Measurements from ENCODE around the gene SLMAP. TPM values are rescaled to one million over a fixed set of nuclear protein-coding genes. Genes with fewer than 3 reads are reported as not detected.

The SLMAP gene, protein sequence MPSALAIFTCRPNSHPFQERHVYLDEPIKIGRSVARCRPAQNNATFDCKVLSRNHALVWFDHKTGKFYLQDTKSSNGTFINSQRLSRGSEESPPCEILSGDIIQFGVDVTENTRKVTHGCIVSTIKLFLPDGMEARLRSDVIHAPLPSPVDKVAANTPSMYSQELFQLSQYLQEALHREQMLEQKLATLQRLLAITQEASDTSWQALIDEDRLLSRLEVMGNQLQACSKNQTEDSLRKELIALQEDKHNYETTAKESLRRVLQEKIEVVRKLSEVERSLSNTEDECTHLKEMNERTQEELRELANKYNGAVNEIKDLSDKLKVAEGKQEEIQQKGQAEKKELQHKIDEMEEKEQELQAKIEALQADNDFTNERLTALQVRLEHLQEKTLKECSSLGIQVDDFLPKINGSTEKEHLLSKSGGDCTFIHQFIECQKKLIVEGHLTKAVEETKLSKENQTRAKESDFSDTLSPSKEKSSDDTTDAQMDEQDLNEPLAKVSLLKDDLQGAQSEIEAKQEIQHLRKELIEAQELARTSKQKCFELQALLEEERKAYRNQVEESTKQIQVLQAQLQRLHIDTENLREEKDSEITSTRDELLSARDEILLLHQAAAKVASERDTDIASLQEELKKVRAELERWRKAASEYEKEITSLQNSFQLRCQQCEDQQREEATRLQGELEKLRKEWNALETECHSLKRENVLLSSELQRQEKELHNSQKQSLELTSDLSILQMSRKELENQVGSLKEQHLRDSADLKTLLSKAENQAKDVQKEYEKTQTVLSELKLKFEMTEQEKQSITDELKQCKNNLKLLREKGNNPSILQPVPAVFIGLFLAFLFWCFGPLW
- 29.3 and 46.6 TPM in 2 replicates for total RNA-seq (2012; rRNA removed)

GRCh38 chr3:57755741-57756527, at the start of gene SLMAP:
SLMAP (plus strand) TSS chr3:57756309; CDS start chr3:57757652, 1,343 bp downstream.
- Histone ChIP-seq H3K4me1 (ENCODE audit: control insufficient read depth, insufficient read depth, low read length) (peaks cover 31% of the 10 kb centered on the region), H3K36me3 (ENCODE audit: insufficient read depth, low read length) (peaks cover 10% of the 10 kb centered on the region), H3K27me3 (ENCODE audit: control insufficient read depth, insufficient read depth, low read length) (no peaks in the 10 kb centered on the region), H3K9me3 (replicated peaks; ENCODE audit: low read length) (no peaks in the 10 kb centered on the region), H3K4me2 (ENCODE audit: low read length) (peak within 1 kb of the TSS; percentile 90), H3K4me3 (ENCODE audit: low read length) (peak within 1 kb of the TSS; percentile 87), H3K9ac (ENCODE audit: low read depth, low read length) (peak within 1 kb of the TSS; percentile 87)

DNA sequence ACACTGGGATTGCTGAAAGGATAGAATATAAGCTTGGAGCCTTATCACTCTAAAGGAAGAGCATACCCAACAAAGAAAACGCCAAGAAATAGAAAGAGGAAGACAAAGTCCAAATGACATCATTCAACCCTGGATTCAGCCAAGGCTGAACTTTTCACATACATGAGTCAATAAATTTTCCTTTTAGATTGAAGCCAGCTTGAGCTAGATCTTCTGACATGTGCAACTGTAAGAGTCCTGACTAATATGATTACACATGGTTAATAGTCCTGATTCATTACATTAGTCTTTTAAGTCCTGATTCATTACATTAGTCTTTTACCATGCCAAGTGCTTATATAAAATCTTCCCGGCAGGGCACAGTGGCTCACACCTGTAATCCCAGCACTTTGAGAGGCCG, 49.6 kb upstream of the SLMAP start:
- Histone ChIP-seq H3K36me3 (ENCODE audit: insufficient read depth, low read length) (no peaks in the 10 kb centered on the region), H3K27me3 (ENCODE audit: control insufficient read depth, insufficient read depth, low read length) (no peaks in the 10 kb centered on the region), H3K4me3 (ENCODE audit: low read length) (no peak overlapping the region), H3K4me1 (ENCODE audit: control insufficient read depth, insufficient read depth, low read length) (peaks cover 10% of the 10 kb centered on the region), H3K9ac (ENCODE audit: low read depth, low read length) (no peak overlapping the region), H3K9me3 (replicated peaks; ENCODE audit: low read length) (no peaks in the 10 kb centered on the region), H3K4me2 (ENCODE audit: low read length) (no peak overlapping the region)

DNA sequence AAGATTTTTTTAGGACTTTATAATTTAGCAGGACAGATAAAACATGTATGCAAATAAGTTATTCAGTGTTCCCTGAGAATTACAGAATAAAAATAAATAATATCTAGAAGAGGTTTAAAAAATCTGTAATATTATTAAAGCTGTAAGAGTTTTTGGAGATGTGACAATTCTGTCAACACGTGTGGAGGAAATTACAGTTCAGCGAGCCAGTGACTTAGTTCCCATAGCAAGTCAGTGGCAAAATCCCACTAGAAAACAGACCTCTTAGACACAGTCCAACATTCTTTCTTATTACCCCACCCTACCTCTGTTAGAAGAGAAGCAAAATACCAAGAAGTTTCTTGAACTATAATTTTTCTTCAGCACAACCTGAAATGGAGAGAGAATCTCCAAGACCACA, 47.1 kb upstream of the SLMAP start:
- no peaks in the 10 kb centered on the region for H3K27me3 ChIP-seq (ENCODE audit: control insufficient read depth, insufficient read depth, low read length)
- H3K9ac ChIP-seq (ENCODE audit: low read depth, low read length): no peak overlapping the region
- H3K4me2 ChIP-seq (ENCODE audit: low read length): no peak overlapping the region
- no peak overlapping the region for H3K4me3 ChIP-seq (ENCODE audit: low read length)
- peaks cover 10% of the 10 kb centered on the region for H3K4me1 ChIP-seq (ENCODE audit: control insufficient read depth, insufficient read depth, low read length)
- H3K9me3 ChIP-seq (replicated peaks; ENCODE audit: low read length): no peaks in the 10 kb centered on the region
- H3K36me3 ChIP-seq (ENCODE audit: insufficient read depth, low read length): no peaks in the 10 kb centered on the region

- no peak overlapping the region for H3K4me2 ChIP-seq (ENCODE audit: low read length)
Observed at GRCh38 chr3:57709559-57709958, 46.5 kb upstream of the SLMAP start.

DNA sequence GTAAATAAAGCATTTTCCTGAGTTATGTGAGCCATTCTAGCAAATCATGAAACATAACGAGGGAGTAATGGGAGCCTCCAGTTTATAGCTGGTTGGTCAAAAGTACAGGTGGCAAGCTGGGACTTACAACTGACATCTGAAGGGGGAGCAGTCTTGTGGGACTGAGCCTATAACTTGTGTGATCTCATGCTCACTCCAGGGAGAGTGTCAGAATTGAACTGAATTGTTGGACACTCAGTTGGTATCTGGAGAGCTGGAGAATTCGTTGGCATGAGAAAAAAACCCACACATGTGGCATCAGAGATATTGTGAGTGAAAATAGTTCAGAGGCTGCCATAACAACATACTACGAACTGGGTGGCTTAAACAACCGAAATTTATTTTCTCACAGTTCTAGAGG, 40.4 kb upstream of the SLMAP start:
- Histone ChIP-seq H3K36me3 (ENCODE audit: insufficient read depth, low read length) (no peaks in the 10 kb centered on the region), H3K9ac (ENCODE audit: low read depth, low read length) (no peak overlapping the region), H3K27me3 (ENCODE audit: control insufficient read depth, insufficient read depth, low read length) (no peaks in the 10 kb centered on the region), H3K4me2 (ENCODE audit: low read length) (no peak overlapping the region), H3K9me3 (replicated peaks; ENCODE audit: low read length) (no peaks in the 10 kb centered on the region), H3K4me1 (ENCODE audit: control insufficient read depth, insufficient read depth, low read length) (no peaks in the 10 kb centered on the region), H3K4me3 (ENCODE audit: low read length) (no peak overlapping the region)

More at GRCh38 chr3:57709559-57709958, 46.5 kb upstream of the SLMAP start:
- H3K4me3 ChIP-seq (ENCODE audit: low read length): no peak overlapping the region
- no peak overlapping the region for H3K9ac ChIP-seq (ENCODE audit: low read depth, low read length)
- H3K27me3 ChIP-seq (ENCODE audit: control insufficient read depth, insufficient read depth, low read length): no peaks in the 10 kb centered on the region
- H3K36me3 ChIP-seq (ENCODE audit: insufficient read depth, low read length): no peaks in the 10 kb centered on the region
- H3K4me1 ChIP-seq (ENCODE audit: control insufficient read depth, insufficient read depth, low read length): peaks cover 10% of the 10 kb centered on the region
- H3K9me3 ChIP-seq (replicated peaks; ENCODE audit: low read length): no peaks in the 10 kb centered on the region

- Histone ChIP-seq H3K27me3 (ENCODE audit: control insufficient read depth, insufficient read depth, low read length) (peaks cover 8% of the 10 kb centered on the region), H3K4me2 (ENCODE audit: low read length) (no peak overlapping the region), H3K36me3 (ENCODE audit: insufficient read depth, low read length) (no peaks in the 10 kb centered on the region), H3K4me1 (ENCODE audit: control insufficient read depth, insufficient read depth, low read length) (no peaks in the 10 kb centered on the region), H3K9me3 (replicated peaks; ENCODE audit: low read length) (no peaks in the 10 kb centered on the region), H3K4me3 (ENCODE audit: low read length) (no peak overlapping the region), H3K9ac (ENCODE audit: low read depth, low read length) (no peak overlapping the region)
Observed at GRCh38 chr3:57717205-57717868, 38.8 kb upstream of the SLMAP start.

GRCh38 chr3:57718118-57718517, 38.0 kb upstream of the SLMAP start:
- H3K36me3 ChIP-seq (ENCODE audit: insufficient read depth, low read length): no peaks in the 10 kb centered on the region

DNA sequence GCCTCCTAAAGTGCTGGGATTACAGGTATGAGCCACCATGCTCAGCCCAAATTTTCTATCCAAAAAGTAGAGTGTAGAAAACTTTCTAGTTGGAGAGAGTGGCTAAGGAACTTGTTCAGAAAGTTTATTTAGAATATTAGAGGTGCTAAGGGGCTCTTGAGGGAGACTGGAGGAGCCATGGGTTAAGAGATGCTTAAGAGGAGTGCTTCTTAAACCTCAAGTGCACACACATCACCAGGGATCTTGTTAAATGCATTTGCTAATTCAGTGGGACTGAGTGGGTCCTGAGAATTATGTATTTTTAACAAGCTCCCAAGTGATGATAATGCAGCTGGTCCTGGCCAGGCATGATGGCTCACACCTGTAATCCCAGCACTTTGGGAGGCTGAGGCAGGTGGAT, 29.7 kb upstream of the SLMAP start:
- Histone ChIP-seq H3K27me3 (ENCODE audit: control insufficient read depth, insufficient read depth, low read length) (peaks cover 13% of the 10 kb centered on the region), H3K36me3 (ENCODE audit: insufficient read depth, low read length) (no peaks in the 10 kb centered on the region), H3K4me1 (ENCODE audit: control insufficient read depth, insufficient read depth, low read length) (no peaks in the 10 kb centered on the region), H3K9ac (ENCODE audit: low read depth, low read length) (no peak overlapping the region), H3K4me2 (ENCODE audit: low read length) (no peak overlapping the region), H3K9me3 (replicated peaks; ENCODE audit: low read length) (no peaks in the 10 kb centered on the region), H3K4me3 (ENCODE audit: low read length) (no peak overlapping the region)

More at GRCh38 chr3:57718118-57718517, 38.0 kb upstream of the SLMAP start:
- no peaks in the 10 kb centered on the region for H3K4me1 ChIP-seq (ENCODE audit: control insufficient read depth, insufficient read depth, low read length)
- H3K9ac ChIP-seq (ENCODE audit: low read depth, low read length): no peak overlapping the region
- no peak overlapping the region for H3K4me3 ChIP-seq (ENCODE audit: low read length)
- H3K27me3 ChIP-seq (ENCODE audit: control insufficient read depth, insufficient read depth, low read length): peaks cover 13% of the 10 kb centered on the region
- no peaks in the 10 kb centered on the region for H3K9me3 ChIP-seq (replicated peaks; ENCODE audit: low read length)
- no peak overlapping the region for H3K4me2 ChIP-seq (ENCODE audit: low read length)

GRCh38 chr3:57727106-57727505, 29.0 kb upstream of the SLMAP start:
- no peak overlapping the region for H3K4me2 ChIP-seq (ENCODE audit: low read length)
- H3K9ac ChIP-seq (ENCODE audit: low read depth, low read length): no peak overlapping the region
- no peaks in the 10 kb centered on the region for H3K9me3 ChIP-seq (replicated peaks; ENCODE audit: low read length)
- no peak overlapping the region for H3K4me3 ChIP-seq (ENCODE audit: low read length)
- H3K27me3 ChIP-seq (ENCODE audit: control insufficient read depth, insufficient read depth, low read length): peaks cover 7% of the 10 kb centered on the region
- no peaks in the 10 kb centered on the region for H3K36me3 ChIP-seq (ENCODE audit: insufficient read depth, low read length)
- H3K4me1 ChIP-seq (ENCODE audit: control insufficient read depth, insufficient read depth, low read length): no peaks in the 10 kb centered on the region

DNA sequence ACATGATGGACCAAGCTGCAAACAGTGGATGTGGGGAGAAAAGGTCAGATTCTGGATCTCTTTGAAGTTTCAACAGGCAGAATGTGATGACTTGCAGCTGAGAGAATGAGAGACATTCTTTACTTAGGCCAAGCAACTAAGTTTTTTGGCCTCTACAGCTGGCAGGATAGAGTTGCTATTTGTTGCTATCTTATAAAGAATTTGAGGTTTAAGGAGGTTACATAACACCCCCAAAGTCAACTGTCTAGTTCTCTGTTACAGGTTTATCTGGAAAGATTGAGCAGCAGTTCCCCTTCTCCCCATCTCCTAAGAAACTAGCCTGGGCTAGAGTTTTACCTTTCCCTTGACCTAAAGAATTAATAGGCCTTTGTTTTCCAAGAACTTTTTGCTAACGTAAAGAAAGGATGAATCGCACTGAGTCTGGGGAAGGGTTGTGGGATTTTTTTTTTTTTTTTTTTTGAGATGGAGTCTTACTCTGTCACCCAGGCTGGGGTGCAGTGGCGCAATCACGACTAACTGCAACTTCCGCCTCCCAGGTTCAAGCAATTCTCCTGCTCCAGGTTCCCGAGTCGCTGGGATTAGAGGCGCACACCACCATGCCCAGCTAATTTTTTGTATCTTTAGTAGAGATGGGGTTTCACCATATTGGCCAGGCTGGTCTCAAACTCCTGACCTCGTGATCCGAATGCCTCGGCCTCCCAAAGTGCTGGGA, 26.6 kb upstream of the SLMAP start:
- no peak overlapping the region for H3K4me2 ChIP-seq (ENCODE audit: low read length)
- H3K9me3 ChIP-seq (replicated peaks; ENCODE audit: low read length): no peaks in the 10 kb centered on the region
- H3K27me3 ChIP-seq (ENCODE audit: control insufficient read depth, insufficient read depth, low read length): no peaks in the 10 kb centered on the region
- no peak overlapping the region for H3K4me3 ChIP-seq (ENCODE audit: low read length)
- no peaks in the 10 kb centered on the region for H3K4me1 ChIP-seq (ENCODE audit: control insufficient read depth, insufficient read depth, low read length)
- no peak overlapping the region for H3K9ac ChIP-seq (ENCODE audit: low read depth, low read length)
- H3K36me3 ChIP-seq (ENCODE audit: insufficient read depth, low read length): no peaks in the 10 kb centered on the region

Data from skeletal muscle satellite cell (primary cell).